Fibroblast of the aortic adventitia (primary cell): ENCODE measurements around the gene PCCB. TPM values are rescaled to one million over a fixed set of nuclear protein-coding genes. Genes with fewer than 3 reads are reported as not detected.

Source experiments
- DNase-seq: peaks from one replicate; pipeline ENCODE4 v3.0.0-alpha.2; 2010; ENCODE audit warnings: low read depth
- H3K4me3 ChIP-seq: 2 replicates; pipeline ENCODE4 v1.5.1; 2011; ENCODE audit warnings: low read depth, mild to moderate bottlenecking, control low read depth, low read length, moderate library complexity
- total RNA-seq: library from RNA; depleted of rRNA; stranded (reverse); fragments of >200 nt; gene quantifications from 2 replicates; pipeline ENCODE4 v1.2.3, GENCODE V29; 2012; ENCODE audit warnings: low replicate concordance
- TF ChIP-seq, protein P1 (sequence below): IDR thresholded peaks from 2 replicates; pipeline ENCODE4 v1.5.1; 2011; ENCODE audit warnings: mild to moderate bottlenecking, low read length, control low read depth, inconsistent platforms; ENCODE audit not compliant: insufficient read depth

The PCCB gene
- total RNA-seq, 1 donor: 37.2 TPM

DNA sequence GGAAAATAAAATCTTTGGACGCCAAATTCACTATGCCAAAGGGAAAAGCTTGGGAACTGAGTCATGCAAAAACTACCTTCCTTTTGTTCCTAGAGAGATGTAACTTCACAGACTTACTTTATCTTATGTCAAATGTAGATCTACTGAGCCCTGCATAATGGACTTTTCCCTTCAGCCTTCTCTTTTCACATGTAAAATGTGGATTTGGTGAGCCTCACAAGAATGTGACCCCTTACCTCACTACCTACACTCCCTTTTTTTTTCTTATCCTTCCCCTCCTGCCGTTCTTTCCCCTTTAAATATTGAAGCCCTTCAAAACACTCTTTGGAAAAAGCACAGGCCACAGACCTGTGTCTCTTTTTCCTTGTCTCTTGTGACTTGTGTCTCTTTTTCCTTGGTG, 14.0 kb upstream of the PCCB start:
- H3K4me3 ChIP-seq: no peak overlapping the region
- DNase-seq: no peak
- TF ChIP-seq, protein P1, sequence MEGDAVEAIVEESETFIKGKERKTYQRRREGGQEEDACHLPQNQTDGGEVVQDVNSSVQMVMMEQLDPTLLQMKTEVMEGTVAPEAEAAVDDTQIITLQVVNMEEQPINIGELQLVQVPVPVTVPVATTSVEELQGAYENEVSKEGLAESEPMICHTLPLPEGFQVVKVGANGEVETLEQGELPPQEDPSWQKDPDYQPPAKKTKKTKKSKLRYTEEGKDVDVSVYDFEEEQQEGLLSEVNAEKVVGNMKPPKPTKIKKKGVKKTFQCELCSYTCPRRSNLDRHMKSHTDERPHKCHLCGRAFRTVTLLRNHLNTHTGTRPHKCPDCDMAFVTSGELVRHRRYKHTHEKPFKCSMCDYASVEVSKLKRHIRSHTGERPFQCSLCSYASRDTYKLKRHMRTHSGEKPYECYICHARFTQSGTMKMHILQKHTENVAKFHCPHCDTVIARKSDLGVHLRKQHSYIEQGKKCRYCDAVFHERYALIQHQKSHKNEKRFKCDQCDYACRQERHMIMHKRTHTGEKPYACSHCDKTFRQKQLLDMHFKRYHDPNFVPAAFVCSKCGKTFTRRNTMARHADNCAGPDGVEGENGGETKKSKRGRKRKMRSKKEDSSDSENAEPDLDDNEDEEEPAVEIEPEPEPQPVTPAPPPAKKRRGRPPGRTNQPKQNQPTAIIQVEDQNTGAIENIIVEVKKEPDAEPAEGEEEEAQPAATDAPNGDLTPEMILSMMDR: no peak

DNA sequence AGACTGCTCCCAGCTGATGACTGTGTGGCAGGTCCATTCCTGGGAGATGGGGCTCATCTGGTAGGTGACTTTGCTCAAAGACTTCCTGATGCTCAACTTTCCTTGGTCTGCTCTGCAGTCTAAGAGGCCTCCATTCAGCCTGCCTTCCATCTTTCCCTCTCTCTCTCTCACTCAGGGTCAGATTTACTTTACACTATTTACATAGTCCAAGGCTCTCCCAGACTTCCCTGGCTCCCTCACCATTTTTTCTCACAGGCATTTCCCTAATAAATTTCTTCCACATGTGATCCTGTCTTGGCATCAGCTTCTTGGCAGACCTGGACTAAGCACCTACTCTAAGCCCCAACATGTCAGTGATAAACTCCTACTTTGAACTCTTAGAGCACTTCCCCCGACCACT, 13.0 kb upstream of the PCCB start:
- no peak overlapping the region for H3K4me3 ChIP-seq
- TF ChIP-seq, protein P1: no peak
- DNase-seq: no peak

DNA sequence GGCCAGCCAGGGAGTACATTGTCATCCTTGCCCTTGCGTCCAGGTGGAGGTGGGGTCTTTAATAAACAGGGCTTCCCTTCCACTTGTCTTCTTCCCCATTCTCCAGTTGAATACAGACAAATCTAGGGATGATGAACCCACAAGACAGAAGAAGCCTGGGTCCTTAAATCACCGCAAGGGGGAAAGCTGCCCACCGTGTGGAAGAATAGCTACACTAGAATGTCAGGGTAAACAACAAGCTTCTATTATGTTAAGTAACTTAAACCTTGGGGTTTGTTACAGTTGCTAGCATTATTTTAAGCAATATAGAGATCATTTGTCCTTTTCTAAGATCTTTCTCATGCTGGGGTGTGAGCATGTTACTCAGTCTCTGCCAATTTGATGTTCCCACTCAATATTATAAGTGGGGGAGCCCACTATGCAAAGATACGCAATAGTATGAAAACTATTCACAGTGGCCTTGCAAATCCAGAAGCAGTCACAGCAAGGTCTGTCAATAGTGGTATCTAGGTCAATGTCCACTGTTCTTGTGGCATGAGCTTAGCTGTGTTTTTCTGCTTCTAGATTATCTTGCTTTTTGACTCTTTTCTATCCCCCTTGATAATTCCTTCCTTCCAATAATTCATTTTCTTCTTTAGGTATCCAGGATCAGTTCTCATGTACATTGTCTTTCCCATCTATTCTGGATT, 12.0 kb upstream of the PCCB start:
- TF ChIP-seq, protein P1: no peak
- no peak for DNase-seq
- H3K4me3 ChIP-seq: no peak overlapping the region

DNA sequence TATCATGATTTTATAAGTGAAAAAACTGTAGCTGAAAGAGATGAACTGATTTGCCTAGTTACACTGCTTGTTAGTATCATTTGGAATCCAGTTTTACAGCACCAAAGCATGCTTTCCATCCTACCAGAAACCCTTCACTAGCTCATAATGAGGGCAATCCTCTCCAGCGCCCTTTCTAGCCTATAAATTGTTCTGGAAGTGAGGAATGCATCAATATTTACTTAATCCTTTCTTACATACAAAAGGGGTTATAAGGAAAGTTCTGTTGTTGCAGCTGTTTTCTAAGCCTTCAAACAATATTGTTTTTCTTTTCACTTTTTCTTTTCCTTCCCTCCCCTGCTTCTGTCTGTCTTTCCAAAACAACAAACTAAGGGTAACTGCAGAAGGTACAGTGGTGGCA, 11.0 kb upstream of the PCCB start:
- DNase-seq: no peak
- no peak overlapping the region for H3K4me3 ChIP-seq
- TF ChIP-seq, protein P1: no peak

DNA sequence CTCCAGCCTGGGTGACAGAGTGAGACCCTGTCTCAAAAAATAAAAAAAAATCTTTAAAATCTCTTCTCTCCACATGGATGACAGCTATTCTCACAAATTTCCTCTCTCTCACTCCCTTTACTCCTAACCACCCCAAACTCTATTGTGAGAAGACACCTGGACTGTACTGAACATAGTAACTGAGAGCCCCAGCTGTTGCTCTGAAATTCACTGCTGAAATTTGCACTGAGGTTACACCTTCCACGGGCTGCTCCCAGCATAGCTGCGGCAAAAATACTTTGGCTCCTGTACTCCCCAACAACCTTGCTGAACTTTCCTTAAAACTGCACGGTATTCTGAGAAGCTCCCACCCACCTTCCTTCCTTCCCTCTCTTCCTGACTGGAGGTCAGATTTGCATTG, 4.4 kb upstream of the PCCB start:
- H3K4me3 ChIP-seq: no peak overlapping the region
- TF ChIP-seq, protein P1: no peak
- DNase-seq: no peak

DNA sequence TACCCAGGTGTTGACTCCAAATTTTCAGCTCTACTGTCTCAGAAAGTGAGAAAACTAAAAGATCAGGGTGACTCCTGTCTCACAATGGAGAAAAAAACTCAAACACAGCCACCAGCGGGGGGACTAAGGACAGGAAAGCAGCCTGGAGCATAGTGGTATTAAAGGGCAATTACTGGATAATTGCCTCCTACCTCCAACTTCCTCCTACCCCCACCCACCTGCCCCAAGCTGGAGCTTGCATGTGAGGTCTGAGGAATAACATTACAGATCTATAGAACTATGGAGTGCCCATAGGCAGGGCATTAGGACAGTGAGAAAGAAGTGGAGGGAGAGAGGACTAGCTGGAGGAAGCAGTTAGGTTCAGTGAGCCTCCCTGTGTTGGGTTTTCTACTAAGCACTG, 2.7 kb upstream of the PCCB start:
- TF ChIP-seq, protein P1: no peak
- DNase-seq: no peak
- H3K4me3 ChIP-seq: no peak overlapping the region
